Natural killer cell (primary cell): ENCODE data around the gene ZC2HC1C. TPM values are rescaled to one million over a fixed set of nuclear protein-coding genes. Genes with fewer than 3 reads are reported as not detected.

Experiments
- ATAC-seq, 3 donors: fragments of 150-1000 bp in 2 of 3; fragments of 200-7000 bp in 1 of 3; cut with Tn5 transposase; 1 replicate in 1 of 3; 2 replicates in 2 of 3; pipeline ENCODE4 v1.10.0; 2021; ENCODE audit warnings: mild to moderate bottlenecking in 2 of 3, moderate library complexity in 2 of 3
- DNase-seq, 2 donors: peaks; one replicate each; pipeline versions ENCODE4 v3.0.0 to v3.0.0-alpha.2; 2013 to 2021; ENCODE audit warnings: mixed read lengths in 1 of 2
- H3K27ac ChIP-seq: one replicate; pipeline ENCODE4 v1.5.1; 2013; ENCODE audit warnings: mild to moderate bottlenecking, low read length
- H3K27me3 ChIP-seq: one replicate; pipeline ENCODE4 v1.6.1; 2013; ENCODE audit warnings: low read length; ENCODE audit not compliant: control insufficient read depth, insufficient read depth
- H3K36me3 ChIP-seq: one replicate; pipeline ENCODE4 v1.6.1; 2013; ENCODE audit warnings: low read length; ENCODE audit not compliant: control insufficient read depth, insufficient read depth
- H3K4me1 ChIP-seq: one replicate; pipeline ENCODE4 v1.6.1; 2013; ENCODE audit warnings: low read length; ENCODE audit not compliant: control insufficient read depth, insufficient read depth
- H3K4me3 ChIP-seq: one replicate; pipeline ENCODE4 v1.5.1; 2013; ENCODE audit warnings: low read length
- H3K9me3 ChIP-seq: one replicate; pipeline ENCODE4 v1.6.1; 2013; ENCODE audit warnings: low read length; ENCODE audit not compliant: control insufficient read depth, insufficient read depth
- H3K27ac Mint-ChIP-seq, 2 donors: one replicate each; pipeline ENCODE4 v1.8.0; 2022; ENCODE audit warnings: mild to moderate bottlenecking in 2 of 2, mixed read lengths in 2 of 2, moderate library complexity in 1 of 2
- H3K27me3 Mint-ChIP-seq, 2 donors: one replicate each; pipeline ENCODE4 v1.8.0; 2022; ENCODE audit warnings: low read depth in 2 of 2, mixed read lengths in 2 of 2
- H3K36me3 Mint-ChIP-seq: one replicate; pipeline ENCODE4 v1.8.0; 2022; ENCODE audit warnings: mixed read lengths
- H3K4me1 Mint-ChIP-seq, 2 donors: one replicate each; pipeline ENCODE4 v1.8.0; 2022; ENCODE audit warnings: mixed read lengths in 2 of 2
- H3K4me3 Mint-ChIP-seq: one replicate; pipeline ENCODE4 v1.8.0; 2022; ENCODE audit warnings: mild to moderate bottlenecking, moderate library complexity, mixed read lengths
- H3K9me3 Mint-ChIP-seq, 2 donors: one replicate each; pipeline ENCODE4 v1.8.0; 2022; ENCODE audit warnings: mixed read lengths in 2 of 2
- CTCF ChIP-seq: fragments of 200-600 bp; IDR thresholded peaks from one replicate; pipeline ENCODE4 v1.8.0; 2022; ENCODE audit warnings: antibody characterized with exemption
- WGBS: methylation state at CpG from one replicate; pipeline ENCODE4 v1.1.7; 2013; ENCODE audit warnings: missing lambda C conversion rate; ENCODE audit not compliant: insufficient coverage; 5-methylcytosine and 5-hydroxymethylcytosine counted together
- intact Hi-C: fragments of 100-400 bp; cut with micrococcal nuclease; formaldehyde crosslinking; loops from one replicate; pipeline ENCODE4 v1.14.2; 2022
- total RNA-seq, 4 donors: library from RNA; stranded (reverse); fragments of 120-200 nt in 1 of 4; gene quantifications; one replicate each; pipeline versions ENCODE4 v1.2.3 to v1.2.4, GENCODE V29; 2013 to 2022

ZC2HC1C gene
- total RNA-seq, 3 donors from 2014 or later (not counting 1 experiment from before 2014, with no cell fraction given), result 0.55 TPM; not detected in 2

GRCh38 chr14:75083271-75083670, 13.8 kb downstream of the ZC2HC1C start:
- Mint-ChIP-seq H3K27ac (no peak overlapping the region), H3K4me1 (no peaks in the 10 kb centered on the region), H3K9me3 (no peaks in the 10 kb centered on the region), H3K27me3 (no peaks in the 10 kb centered on the region), H3K36me3 (no peaks in the 10 kb centered on the region), H3K4me3 (no peak overlapping the region)
- H3K36me3 ChIP-seq, result peaks cover 60% of the 10 kb centered on the region
- intact Hi-C loops, result no loop called here
- ATAC-seq (no peak), DNase-seq (no peak)
- H3K9me3 ChIP-seq, result no peaks in the 10 kb centered on the region
- no peak overlapping the region for H3K27ac ChIP-seq
- no peaks in the 10 kb centered on the region for H3K4me1 ChIP-seq
- WGBS, result 100% methylated on average over 1 of the region's 1 CpG
- no peak for TF ChIP-seq CTCF
- no peaks in the 10 kb centered on the region for H3K27me3 ChIP-seq
- no peak overlapping the region for H3K4me3 ChIP-seq

- no peaks in the 10 kb centered on the region for H3K36me3 Mint-ChIP-seq
- no peaks in the 10 kb centered on the region for H3K4me1 ChIP-seq
- 99% methylated on average over 5 of the region's 5 CpGs for WGBS
- no peak overlapping the region for H3K4me3 ChIP-seq
- H3K4me1 Mint-ChIP-seq, result no peaks in the 10 kb centered on the region
- H3K9me3 Mint-ChIP-seq, result no peaks in the 10 kb centered on the region
- no peak for TF ChIP-seq CTCF
- intact Hi-C loops, result no loop called here
- no peak overlapping the region for H3K27ac ChIP-seq
- no peak overlapping the region for H3K4me3 Mint-ChIP-seq
- H3K36me3 ChIP-seq, result peaks cover 62% of the 10 kb centered on the region
- H3K9me3 ChIP-seq, result no peaks in the 10 kb centered on the region
- H3K27me3 ChIP-seq, result no peaks in the 10 kb centered on the region
- no peaks in the 10 kb centered on the region for H3K27me3 Mint-ChIP-seq
- no peak overlapping the region for H3K27ac Mint-ChIP-seq
- ATAC-seq (no peak), DNase-seq (no peak)
Observed at GRCh38 chr14:75084513-75084912, 15.1 kb downstream of the ZC2HC1C start.

GRCh38 chr14:75088153-75088552, 18.7 kb downstream of the ZC2HC1C start:
- Histone ChIP-seq H3K36me3 (peaks cover 70% of the 10 kb centered on the region), H3K9me3 (no peaks in the 10 kb centered on the region), H3K4me1 (no peaks in the 10 kb centered on the region), H3K27me3 (no peaks in the 10 kb centered on the region), H3K4me3 (no peak overlapping the region), H3K27ac (no peak overlapping the region)
- no peak for TF ChIP-seq CTCF
- Mint-ChIP-seq H3K9me3 (no peaks in the 10 kb centered on the region), H3K4me1 (no peaks in the 10 kb centered on the region), H3K27me3 (no peaks in the 10 kb centered on the region), H3K27ac (no peak overlapping the region), H3K36me3 (no peaks in the 10 kb centered on the region), H3K4me3 (no peak overlapping the region)
- intact Hi-C loops, result loop anchor here (1.0 kb wide), 4 partner anchors 142 to 479 kb away; no protein-coding TSS in a partner anchor
- DNase-seq, result no peak
- no peak for ATAC-seq
- WGBS, result 95% methylated on average over 2 of the region's 2 CpGs
